ENCODE measurements around the gene PROM1.

Gene PROM1

DNA sequence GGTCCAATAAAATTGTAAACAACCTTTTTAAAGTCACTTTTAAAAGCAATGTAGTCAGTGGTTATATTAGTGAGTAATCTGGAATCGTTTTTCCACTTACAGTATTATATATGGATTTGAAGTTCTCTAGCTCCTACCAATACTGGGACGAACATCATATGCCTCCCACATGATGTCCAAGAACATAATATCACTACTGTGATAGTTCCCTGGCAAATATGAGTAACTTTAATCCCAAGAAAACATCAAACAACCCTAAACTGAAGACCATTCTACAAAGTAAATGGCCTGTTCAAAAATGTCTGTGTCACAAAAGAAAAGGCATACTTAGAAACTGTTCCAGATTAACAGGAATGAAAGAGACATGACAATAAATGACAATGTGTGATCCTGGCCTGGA, 67.3 kb downstream of the PROM1 start:
- no peaks in the 10 kb centered on the region for H3K36me3 ChIP-seq (ENCODE audit: insufficient read depth, low read length)
- no peak overlapping the region for H3K4me2 ChIP-seq (ENCODE audit: low read depth, low read length, poor library complexity, severe bottlenecking)
- H3F3A ChIP-seq (ENCODE audit: low read depth), result no peaks in the 10 kb centered on the region
- H3K79me2 ChIP-seq (ENCODE audit: insufficient read depth, low read length), result no peaks in the 10 kb centered on the region
- no peak for TF ChIP-seq EZH2phosphoT487 (IDR thresholded peaks at IDR 0.05; ENCODE audit: borderline replicate concordance)
- TF ChIP-seq, protein P1, sequence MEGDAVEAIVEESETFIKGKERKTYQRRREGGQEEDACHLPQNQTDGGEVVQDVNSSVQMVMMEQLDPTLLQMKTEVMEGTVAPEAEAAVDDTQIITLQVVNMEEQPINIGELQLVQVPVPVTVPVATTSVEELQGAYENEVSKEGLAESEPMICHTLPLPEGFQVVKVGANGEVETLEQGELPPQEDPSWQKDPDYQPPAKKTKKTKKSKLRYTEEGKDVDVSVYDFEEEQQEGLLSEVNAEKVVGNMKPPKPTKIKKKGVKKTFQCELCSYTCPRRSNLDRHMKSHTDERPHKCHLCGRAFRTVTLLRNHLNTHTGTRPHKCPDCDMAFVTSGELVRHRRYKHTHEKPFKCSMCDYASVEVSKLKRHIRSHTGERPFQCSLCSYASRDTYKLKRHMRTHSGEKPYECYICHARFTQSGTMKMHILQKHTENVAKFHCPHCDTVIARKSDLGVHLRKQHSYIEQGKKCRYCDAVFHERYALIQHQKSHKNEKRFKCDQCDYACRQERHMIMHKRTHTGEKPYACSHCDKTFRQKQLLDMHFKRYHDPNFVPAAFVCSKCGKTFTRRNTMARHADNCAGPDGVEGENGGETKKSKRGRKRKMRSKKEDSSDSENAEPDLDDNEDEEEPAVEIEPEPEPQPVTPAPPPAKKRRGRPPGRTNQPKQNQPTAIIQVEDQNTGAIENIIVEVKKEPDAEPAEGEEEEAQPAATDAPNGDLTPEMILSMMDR (conservative IDR thresholded peaks at IDR 0.05; ENCODE audit: low read length), result no peak
- no peaks in the 10 kb centered on the region for H3K27me3 ChIP-seq (ENCODE audit: insufficient read depth, low read length, poor library complexity, severe bottlenecking)
- no peak overlapping the region for H3K9ac ChIP-seq (ENCODE audit: low read depth, low read length, poor library complexity, severe bottlenecking)
- no peak overlapping the region for H3K4me3 ChIP-seq (ENCODE audit: low read length, poor library complexity, severe bottlenecking)
- no peaks in the 10 kb centered on the region for H3K9me3 ChIP-seq (ENCODE audit: insufficient read depth, low read depth, low read length)
- H4K20me1 ChIP-seq (ENCODE audit: insufficient read depth, low read length, poor library complexity, severe bottlenecking), result no peaks in the 10 kb centered on the region
- no peaks in the 10 kb centered on the region for H3K9me2 ChIP-seq (replicated peaks; ENCODE audit: low read depth, low read length)
- H3K4me1 ChIP-seq (ENCODE audit: insufficient read depth, low read length, poor library complexity, severe bottlenecking), result peaks cover 9% of the 10 kb centered on the region
- no peak overlapping the region for H2AFZ ChIP-seq (ENCODE audit: low read length)

DNA sequence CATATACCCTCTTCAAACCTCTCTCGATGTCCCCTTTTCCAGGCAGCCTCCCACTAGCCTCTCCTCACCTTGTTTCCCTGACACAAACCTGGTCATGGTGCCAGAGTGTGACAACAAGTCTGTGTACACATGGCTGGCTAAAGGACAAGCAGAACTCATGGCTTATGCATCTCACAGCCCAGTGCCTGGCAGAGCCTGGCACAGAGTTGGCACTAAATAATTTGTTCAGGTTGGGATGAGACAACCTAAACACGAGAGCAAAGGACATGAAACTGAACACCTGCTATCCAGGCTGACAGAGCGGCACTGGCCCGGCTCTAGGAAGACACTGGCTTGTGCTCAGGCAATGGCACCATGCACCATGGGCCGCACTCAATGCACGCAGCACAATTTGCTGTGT, 72.7 kb downstream of the PROM1 start:
- H3K79me2 ChIP-seq (ENCODE audit: insufficient read depth, low read length), result no peaks in the 10 kb centered on the region
- H2AFZ ChIP-seq (ENCODE audit: low read length), result no peak overlapping the region
- H3K27me3 ChIP-seq (ENCODE audit: insufficient read depth, low read length, poor library complexity, severe bottlenecking), result no peaks in the 10 kb centered on the region
- H3K9me3 ChIP-seq (ENCODE audit: insufficient read depth, low read depth, low read length), result no peaks in the 10 kb centered on the region
- no peak overlapping the region for H3K4me3 ChIP-seq (ENCODE audit: low read length, poor library complexity, severe bottlenecking)
- TF ChIP-seq, protein P1 (conservative IDR thresholded peaks at IDR 0.05; ENCODE audit: low read length), result no peak
- TF ChIP-seq EZH2phosphoT487 (IDR thresholded peaks at IDR 0.05; ENCODE audit: borderline replicate concordance), result no peak
- H3K4me1 ChIP-seq (ENCODE audit: insufficient read depth, low read length, poor library complexity, severe bottlenecking), result no peaks in the 10 kb centered on the region
- H3K36me3 ChIP-seq (ENCODE audit: insufficient read depth, low read length), result no peaks in the 10 kb centered on the region
- no peaks in the 10 kb centered on the region for H3F3A ChIP-seq (ENCODE audit: low read depth)
- H4K20me1 ChIP-seq (ENCODE audit: insufficient read depth, low read length, poor library complexity, severe bottlenecking), result no peaks in the 10 kb centered on the region
- no peak overlapping the region for H3K9ac ChIP-seq (ENCODE audit: low read depth, low read length, poor library complexity, severe bottlenecking)
- H3K4me2 ChIP-seq (ENCODE audit: low read depth, low read length, poor library complexity, severe bottlenecking), result no peak overlapping the region
- no peaks in the 10 kb centered on the region for H3K9me2 ChIP-seq (replicated peaks; ENCODE audit: low read depth, low read length)

DNA sequence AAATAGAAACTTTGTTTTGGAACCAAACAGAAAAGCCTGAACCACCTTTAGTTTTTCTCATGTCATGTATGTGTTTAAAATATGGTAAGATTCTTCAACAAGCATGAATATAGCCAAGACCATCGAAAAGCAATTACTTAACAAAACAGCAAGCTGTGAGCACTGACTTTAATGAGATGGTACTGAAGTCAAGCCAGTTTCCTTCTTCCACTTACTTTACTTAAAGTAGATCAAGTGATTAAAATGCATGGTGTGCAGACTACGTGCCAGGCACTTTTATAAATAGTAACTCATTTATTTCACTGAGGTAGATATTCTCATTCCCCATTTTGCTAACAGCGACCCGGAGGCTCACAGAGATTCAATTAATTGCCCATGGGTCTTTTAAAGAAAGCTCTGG, 74.7 kb downstream of the PROM1 start:
- Histone ChIP-seq H3K4me3 (ENCODE audit: low read length, poor library complexity, severe bottlenecking) (no peak overlapping the region), H3K4me1 (ENCODE audit: insufficient read depth, low read length, poor library complexity, severe bottlenecking) (peaks cover 3% of the 10 kb centered on the region), H3K4me2 (ENCODE audit: low read depth, low read length, poor library complexity, severe bottlenecking) (no peak overlapping the region), H3K9me3 (ENCODE audit: insufficient read depth, low read depth, low read length) (no peaks in the 10 kb centered on the region), H3K36me3 (ENCODE audit: insufficient read depth, low read length) (no peaks in the 10 kb centered on the region), H2AFZ (ENCODE audit: low read length) (no peak overlapping the region), H3F3A (ENCODE audit: low read depth) (no peaks in the 10 kb centered on the region), H3K27me3 (ENCODE audit: insufficient read depth, low read length, poor library complexity, severe bottlenecking) (no peaks in the 10 kb centered on the region), H4K20me1 (ENCODE audit: insufficient read depth, low read length, poor library complexity, severe bottlenecking) (no peaks in the 10 kb centered on the region), H3K79me2 (ENCODE audit: insufficient read depth, low read length) (no peaks in the 10 kb centered on the region), H3K9ac (ENCODE audit: low read depth, low read length, poor library complexity, severe bottlenecking) (no peak overlapping the region), H3K9me2 (replicated peaks; ENCODE audit: low read depth, low read length) (no peaks in the 10 kb centered on the region)
- TF ChIP-seq EZH2phosphoT487 (IDR thresholded peaks at IDR 0.05; ENCODE audit: borderline replicate concordance), result no peak
- TF ChIP-seq, protein P1 (conservative IDR thresholded peaks at IDR 0.05; ENCODE audit: low read length), result no peak
